HUDEP-2 (cell line): ENCODE data around the gene FBXO44.

Source experiments
- DNase-seq, 76 experiments: peaks; one replicate each; lab custom pipeline; 2025; ENCODE audit not compliant: unreplicated experiment in 76 of 76; lab: John Stamatoyannopoulos, UW

Gene FBXO44

DNA sequence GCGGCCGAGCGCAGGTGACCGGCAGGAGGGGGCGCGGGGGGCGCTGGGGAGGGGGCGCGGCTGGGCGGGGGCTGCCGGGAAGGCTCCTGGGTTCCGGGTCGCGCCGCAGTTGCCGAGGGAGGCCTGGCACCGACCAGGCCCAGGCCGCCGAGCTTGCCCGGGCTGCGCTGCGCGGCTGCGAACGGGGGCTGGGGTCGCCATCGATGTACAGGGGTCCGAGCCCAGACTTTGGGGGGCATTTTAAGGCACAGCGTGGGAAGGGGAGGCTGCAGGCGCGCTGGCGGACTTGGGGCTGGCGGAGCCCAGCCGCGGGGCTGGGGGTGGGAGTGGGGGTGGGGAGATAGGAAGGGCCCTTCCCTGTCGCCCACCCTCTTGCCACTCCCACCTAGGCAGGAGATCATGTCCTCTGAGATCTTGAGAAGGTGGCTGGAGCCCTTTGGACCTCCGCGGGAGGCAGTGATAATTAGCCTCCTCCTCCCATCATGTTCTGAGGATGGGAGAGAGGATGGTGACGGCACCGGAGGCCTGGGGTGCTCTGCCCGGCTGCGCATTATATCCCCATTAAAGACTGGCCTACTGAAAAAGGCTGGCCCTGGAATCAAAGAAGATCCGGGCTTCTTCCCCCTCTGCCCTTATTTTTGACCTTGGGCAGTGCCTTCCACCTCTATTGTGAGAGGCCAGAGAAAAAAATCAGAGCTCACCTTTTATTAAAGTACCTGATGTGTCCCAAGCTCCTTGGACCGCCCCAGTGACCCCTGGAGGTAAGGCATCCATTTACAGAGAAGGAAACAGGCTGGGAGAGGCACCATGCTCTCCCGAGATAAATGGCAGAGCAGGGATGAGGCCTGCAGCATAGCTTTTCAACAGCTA, 497 bp downstream of the FBXO44 start:
- DNase-seq, result no peak

DNA sequence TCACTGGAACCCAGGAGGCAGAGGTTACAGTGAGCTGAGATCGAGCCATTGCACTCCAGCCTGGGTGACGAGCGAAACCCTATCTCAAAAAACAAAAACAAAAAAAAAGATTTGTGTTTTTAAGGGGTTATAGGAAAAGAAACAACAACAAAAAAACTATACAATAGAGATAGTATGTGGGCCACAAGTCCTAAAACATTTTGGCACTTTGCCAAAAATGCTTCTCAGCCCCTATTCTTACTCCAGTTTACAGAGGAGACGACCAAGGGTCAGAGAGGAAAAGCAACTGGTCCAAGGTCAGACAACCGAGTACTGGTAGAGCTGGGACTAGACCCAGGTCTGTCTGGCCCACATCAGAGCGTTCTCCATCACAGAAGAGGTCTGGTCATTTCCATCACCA, 3.0 kb downstream of the FBXO44 start:
- no peak for DNase-seq

DNA sequence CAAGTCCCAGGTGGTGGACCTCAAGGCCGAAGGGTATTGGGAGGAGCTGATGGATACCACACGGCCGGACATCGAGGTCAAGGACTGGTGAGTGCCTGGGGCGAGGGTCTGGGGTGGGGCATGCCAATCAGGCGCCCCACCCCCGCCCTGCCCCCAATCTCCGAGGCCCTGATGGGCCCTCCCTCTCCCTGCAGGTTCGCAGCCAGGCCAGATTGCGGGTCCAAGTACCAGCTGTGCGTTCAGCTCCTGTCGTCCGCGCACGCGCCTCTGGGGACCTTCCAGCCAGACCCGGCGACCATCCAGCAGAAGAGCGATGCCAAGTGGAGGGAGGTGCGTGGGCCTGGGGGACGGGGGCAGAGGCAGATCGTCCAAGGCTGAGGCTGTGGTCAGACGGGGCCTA, 3.9 kb downstream of the FBXO44 start:
- DNase-seq, result no peak

DNA sequence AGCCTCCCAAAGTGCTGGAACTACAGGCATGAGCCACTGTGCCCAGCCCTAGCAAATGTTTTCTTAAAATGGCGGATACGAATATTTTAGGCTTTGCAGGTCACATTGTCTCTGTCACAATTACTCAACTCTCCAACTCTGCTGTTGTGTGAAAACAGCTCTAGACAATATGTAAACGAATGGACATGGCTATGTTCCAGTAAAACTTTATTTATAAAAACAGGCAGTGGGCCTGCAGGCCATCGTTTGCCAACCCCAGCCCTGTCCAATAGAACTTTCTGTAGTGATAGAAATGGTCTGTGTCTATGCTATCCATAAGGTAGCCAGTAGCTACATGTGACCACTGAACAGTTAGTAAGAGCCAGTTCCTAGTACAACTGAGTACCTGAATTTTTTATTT, 5.1 kb downstream of the FBXO44 start:
- DNase-seq, result no peak

DNA sequence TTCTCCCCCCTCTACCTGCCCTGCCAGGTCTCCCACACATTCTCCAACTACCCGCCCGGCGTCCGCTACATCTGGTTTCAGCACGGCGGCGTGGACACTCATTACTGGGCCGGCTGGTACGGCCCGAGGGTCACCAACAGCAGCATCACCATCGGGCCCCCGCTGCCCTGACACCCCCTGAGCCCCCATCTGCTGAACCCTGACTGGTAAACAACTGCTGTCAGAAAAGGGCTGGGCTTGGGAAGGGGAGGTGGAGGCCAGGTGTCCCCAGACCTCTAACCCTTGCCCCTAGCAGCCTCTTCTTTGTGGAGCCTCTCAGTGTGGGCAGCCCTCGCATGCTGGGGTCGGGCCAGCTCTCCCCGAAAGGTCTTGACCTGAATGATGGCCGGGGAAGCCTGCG, 6.4 kb downstream of the FBXO44 start:
- DNase-seq, result no peak

DNA sequence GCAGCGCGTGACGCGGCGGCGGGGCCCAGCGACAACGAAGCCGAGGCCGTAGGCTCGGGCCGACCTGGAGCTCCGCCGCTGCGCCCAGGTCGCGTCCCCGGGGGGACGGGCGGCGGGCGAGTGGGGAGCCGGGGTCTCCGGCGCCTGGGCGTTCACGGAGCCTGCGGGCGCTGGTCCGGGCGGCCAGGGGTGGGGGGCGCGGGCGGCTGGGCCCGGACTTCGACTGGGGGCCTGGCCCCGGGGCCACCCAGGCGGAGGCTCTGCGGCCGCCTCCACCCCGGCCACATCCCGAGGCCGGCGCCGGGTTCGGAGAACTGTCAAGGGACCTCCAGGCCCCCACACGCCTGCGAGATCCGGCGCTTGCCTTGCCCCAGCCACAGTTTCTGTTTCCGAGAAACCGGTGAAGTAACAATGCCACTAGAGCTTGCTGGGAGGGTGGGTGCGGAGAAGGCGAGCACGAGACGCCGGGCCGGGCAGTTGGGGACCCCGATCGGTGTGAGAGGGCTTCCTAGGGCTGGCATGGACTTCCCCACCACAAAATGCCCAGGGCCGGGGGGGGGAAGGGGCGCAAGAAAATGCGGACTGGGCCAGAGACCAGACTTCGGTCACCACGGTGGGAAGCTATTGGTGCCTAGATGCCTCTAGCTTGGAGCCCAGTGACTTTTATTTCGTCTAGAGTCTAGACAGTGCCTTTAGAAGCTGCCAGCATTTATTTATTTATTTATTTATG, 9.8 kb downstream of the FBXO44 start:
- peak in 6 of 76 experiments; percentile 7 to 35 (median 17) for DNase-seq

DNA sequence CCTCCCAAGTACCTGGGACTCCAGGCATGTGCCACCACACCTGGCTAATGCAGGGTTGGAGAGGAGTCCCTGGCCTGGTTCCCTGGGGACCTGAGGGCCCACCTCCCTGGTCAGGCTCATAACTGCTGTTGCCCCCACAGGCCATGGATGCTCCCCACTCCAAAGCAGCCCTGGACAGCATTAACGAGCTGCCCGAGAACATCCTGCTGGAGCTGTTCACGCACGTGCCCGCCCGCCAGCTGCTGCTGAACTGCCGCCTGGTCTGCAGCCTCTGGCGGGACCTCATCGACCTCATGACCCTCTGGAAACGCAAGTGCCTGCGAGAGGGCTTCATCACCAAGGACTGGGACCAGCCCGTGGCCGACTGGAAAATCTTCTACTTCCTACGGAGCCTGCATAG, 13.8 kb downstream of the FBXO44 start:
- DNase-seq, result no peak

DNA sequence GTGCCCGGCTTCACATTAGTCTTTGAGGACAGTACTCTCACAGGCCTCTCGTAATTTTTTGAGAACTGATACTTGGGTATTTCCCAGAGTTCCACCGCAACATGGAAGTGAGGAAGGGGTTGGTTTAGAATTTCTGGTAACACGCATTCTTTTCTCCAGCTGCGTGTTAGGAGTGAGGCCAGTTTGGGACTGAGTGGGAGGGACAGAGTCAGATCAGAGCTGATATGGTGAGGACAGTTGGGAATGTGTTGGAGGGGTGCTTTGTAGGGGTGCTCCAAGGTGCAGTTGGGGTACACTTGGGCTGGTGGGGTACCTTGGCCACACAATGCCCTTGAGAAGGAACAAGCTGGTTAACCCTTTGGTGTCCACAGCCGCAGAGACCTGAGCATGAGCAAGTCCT, 16.1 kb downstream of the FBXO44 start:
- no peak for DNase-seq

DNA sequence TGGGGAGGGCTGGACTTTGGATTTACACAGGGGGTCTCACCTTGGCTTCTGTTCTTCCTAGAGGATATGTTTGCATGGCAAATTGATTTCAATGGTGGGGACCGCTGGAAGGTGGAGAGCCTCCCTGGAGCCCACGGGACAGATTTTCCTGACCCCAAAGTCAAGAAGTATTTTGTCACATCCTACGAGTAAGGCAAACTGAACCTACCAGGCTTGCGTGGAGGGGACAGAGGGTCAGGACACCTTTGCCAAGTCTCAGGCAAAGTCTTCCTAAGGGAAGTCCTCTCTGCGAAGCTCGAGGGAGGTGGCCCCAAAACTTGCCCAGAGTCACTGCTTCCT, 16.5 kb downstream of the FBXO44 start:
- no peak for DNase-seq

DNA sequence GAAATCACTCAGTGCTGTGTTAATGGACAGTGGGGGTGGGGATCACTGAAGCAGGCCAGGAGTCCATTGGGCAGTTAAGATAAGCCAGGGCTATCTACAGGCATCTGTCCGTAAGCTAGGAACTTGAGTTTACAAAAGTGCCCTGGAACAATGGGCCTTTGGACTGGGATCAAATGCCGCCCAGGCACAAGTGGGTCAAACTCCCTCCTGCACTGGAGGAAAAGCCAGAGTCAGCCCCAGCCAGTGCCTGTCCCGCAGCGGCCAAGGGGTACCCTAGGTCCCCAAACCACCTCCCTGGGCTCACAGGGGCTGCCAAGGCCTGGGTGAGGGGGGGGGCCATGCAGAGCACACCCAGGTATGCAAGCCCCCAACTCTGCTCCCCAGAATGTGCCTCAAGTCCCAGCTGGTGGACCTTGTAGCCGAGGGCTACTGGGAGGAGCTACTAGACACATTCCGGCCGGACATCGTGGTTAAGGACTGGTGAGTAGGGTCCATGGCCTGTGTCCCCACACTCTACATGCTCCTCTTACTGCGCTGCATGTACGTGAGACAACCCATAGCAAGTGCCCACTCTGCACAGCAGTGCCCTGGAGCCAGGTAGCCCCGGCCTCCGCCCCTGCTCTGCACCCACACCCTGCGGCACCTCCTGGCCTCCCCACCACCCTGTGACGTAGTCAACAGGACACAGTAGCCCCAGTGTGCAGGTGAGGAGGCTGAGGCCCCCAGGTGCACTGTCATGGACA, 17.0 kb downstream of the FBXO44 start:
- DNase-seq, result peak in 1 of 76 experiments; percentile 3

DNA sequence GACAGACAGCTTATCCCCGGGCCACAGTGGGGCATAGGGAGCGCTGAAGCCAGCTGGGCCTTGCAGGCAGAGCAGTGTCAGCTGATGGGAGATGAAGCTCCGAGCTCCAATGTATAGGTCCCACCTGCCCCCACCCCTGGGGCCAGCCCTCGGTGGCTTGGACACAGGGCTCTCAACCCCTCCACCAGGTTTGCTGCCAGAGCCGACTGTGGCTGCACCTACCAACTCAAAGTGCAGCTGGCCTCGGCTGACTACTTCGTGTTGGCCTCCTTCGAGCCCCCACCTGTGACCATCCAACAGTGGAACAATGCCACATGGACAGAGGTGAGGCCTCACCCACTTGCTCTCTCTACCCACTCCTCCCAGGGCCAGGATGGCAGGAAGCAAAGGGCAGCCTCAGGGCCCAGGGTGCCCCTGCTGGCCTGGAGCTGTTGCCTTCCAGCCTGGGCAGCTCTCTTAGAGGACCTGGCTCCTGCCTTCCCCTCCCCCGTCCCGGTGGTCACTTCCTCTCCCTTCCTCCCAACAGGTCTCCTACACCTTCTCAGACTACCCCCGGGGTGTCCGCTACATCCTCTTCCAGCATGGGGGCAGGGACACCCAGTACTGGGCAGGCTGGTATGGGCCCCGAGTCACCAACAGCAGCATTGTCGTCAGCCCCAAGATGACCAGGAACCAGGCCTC, 18.6 kb downstream of the FBXO44 start:
- no peak for DNase-seq

DNA sequence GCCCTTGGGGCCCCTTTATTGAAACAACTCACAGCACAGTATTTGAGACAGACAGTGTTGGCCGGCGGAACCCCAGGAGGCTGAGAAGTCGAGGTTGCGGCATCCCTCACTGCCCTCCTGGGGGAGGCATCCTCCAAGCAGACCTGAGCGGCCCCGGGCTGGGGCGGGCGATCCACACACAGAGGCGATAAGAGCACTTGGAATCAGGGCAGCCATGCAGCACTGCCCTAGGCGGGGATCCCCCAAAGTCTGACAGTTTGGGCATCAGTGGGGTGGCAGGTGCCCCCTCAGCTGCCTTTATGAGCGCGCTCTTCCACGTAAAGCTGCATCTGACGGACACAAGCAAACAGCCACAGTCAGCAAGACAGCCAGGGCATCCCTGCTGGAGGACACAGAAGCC, 19.8 kb downstream of the FBXO44 start:
- DNase-seq, result no peak

DNA sequence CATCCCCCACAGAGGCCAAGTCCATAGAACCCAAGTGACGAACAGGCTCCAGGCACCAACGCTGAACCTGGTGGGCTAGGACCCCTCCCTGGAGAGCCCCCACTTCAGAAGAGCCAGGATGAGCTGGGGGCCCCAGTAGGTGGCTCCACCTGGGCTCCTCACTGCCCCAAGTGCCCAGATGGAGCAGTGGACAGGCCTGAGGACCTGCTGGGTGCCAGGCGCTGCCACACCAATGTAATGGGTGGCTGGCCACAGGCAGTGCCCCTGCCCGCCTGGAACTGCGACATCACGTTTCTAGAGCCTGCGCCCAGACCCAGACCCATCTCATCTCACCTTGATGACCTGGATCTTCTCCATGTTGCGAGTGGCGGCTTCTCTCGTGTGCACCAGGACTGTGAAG, 20.6 kb downstream of the FBXO44 start:
- no peak for DNase-seq

DNA sequence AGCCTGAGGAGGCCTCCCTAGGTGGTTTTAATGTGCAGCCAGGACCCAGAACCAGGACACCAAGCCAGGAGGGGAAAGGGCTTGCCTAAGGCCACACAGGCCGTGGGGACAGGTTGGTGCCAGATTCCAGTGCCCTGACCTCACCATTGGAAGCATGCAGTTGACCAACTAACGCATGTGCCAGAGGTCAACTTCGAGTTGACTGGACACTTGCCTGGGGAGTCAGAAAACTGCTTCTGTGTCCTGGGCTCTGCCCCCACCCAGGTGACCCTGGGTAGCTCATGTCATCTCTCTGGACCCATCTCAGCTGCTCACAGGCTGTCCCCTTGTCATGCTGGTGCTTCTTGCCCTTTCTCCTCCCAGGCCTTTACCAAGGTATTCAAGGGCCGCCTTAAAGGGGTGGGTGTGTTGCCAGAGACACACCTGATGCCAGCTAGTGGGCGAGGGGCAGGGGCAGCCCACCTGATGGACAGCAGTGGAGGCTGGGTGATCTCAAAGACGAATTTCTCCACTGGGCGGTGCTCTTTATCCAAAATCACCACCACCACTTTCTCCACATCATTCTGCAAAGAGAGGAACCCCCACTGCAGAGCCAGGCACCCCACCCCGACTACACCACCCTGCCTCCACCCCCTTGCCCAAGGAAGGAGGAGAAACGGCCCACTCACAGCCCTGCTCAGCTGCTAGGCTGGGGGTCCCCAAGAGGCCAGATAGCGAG, 21.9 kb downstream of the FBXO44 start:
- no peak for DNase-seq

DNA sequence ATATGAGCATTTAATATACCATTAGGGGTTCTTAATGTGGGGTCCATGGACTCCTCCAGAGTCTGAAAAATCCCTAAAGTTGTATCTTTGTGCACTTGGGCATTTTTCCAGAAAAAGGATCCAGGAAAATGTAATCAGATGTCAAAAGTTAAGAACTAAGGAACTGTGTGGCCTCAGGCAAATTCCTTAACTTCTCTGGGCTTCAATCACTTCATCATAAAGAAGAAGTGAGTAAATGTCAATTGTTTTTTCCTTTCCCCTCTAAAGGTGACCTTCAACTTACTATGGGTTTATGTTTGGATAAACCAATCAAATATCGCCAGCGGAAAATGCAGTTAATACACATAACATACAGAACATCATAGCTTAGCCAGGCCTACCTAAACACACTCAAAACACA, 23.8 kb downstream of the FBXO44 start:
- DNase-seq, result no peak

DNA sequence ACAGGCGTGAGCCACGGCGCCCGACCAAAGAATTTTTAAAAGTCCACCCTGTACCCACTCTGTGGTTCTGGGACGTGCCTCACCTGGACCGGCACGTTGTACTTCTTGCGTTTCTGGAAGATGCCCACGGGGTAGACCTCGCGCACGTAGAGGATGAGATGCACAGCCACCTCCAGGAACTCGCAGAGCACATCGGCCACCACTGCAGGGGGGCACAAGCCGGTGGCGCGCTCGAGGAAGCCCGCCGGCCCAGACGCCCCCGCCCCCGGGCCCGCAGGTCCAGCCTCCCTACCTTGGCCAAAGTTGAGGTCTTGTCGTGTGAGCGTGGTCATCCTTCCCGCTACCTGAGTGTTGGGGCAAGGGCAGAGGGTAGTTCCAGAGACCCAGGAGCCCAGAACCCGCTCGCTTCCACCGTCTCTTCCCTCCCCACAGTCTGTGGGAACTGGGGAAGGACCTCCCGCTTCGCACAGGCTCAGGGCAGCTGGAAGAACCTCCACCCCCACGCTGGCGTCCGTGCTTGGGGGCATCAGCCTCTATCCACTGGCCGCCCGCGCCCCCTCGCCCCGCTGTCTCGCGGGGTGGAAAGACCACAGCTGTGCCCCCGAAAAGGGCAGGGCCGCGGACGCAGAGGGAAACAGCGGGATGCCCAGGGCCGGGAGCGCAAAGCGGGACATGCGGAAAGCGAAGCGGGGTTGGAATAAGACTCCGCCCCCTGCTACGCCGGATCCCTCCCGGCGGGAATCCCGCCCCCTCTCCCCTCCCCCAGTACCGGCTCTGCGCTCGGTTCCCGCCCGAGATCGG, 25.8 kb downstream of the FBXO44 start:
- peak in 2 of 76 experiments; percentile 41 to 62 for DNase-seq

DNA sequence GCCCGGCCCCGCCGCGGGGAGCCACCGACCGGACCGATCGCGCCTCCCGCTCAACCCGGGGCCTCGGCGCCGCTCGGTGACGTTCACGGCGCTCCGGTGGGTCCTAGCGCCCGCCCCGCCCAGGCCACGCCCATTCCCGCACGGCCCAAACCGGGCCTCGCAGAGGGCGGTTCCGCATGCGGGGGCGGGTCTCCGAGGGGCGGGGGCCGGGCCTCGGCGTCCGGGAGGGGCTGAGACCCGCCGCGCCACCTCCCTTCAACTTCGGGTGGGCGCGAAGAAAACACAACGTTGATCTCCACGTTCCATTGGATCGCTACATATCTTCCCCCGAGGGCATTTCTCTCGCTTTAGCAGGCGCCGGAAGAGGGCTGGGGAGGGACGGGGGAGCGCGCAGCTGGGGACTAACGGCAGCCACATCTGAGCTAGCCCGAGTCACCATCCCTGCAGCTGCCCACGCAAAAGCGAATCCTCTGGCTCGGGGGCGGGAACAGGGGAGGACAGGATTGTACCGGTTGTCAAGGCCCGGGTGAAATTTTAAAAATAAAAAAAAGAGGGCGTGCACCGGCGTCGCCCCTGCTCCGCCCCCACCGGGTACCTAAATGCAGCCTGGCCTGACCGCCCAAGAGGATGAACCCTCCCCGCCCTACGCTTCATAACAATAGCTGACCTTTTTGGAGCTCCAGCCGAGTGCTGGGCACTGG, 26.5 kb downstream of the FBXO44 start, which contains the start of gene MAD2L2:
TSS of gene MAD2L2 (minus strand) at position 78 of the 701 bp plus-strand sequence. CDS start 547 bp downstream, outside the sequence.
- DNase-seq, result peak in 72 of 76 experiments; percentile 14 to 94 (median 77)

DNA sequence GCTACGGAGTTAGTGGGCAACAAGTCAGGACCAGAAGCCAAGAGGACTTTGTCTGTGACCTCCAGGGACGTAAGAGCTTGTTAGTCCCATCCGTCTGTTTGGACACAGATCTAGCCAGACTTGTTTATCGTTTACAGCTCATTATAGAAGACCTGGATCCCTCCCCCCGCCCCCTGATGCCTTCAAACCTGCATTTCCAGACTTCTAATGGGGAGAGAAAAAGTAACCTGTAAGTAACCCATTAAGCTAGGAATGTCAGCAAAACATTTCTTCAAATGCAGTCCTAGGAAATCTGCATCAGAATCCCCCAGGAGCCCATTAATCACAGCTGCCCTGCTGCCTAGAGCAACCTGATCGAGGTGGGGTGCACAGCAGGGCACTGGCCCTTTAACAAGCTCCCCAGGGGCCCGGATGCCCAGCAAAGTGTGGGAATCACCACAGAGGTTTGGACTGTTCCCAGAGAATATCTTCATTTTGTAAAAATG, 27.7 kb downstream of the FBXO44 start:
- no peak for DNase-seq

DNA sequence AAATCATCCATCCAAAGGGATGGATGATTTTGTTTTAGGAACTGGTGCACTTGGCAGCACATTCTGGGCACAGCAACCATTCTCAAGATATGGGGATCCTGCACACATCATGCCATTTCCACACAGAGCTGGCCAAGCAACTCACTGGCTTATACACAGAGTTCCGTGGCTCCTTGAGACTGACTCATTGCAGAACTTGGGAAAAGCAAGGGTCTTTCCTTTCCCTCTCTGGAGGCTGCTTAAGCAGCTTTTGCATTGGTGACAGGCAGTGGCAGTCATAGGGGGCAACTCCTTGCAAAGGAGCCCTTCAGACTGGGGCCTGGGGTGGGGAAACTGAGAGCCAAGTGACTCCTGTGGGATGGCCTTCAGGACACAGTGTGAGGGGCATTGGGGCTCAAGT, 28.1 kb downstream of the FBXO44 start:
- no peak for DNase-seq
